Measurements from ENCODE around the gene CMIP.

- TF ChIP-seq CTCF (conservative IDR thresholded peaks at IDR 0.05 in 1 of 2, IDR thresholded peaks at IDR 0.05 in 1 of 2; ENCODE audit: extremely low read depth in 1 of 2, insufficient read depth in 1 of 2, low read depth in 1 of 2, low read length in 2 of 2), result no peak
- TF ChIP-seq EZH2 (IDR thresholded peaks at IDR 0.05; ENCODE audit: borderline replicate concordance, low read length), result no peak
Observed at GRCh38 chr16:81500833-81501521, 56.4 kb downstream of the CMIP start.
